ENCODE results near the gene LIMCH1.

LIMCH1 gene

GRCh38 chr4:41528512-41529205, 9.3 kb upstream of the LIMCH1 start:
- DNase-seq (ENCODE audit: low read depth) = no peak

- DNase-seq (ENCODE audit: low read depth) = no peak
Observed at GRCh38 chr4:41530741-41531140, 7.2 kb upstream of the LIMCH1 start.

- no peak for DNase-seq (ENCODE audit: low read depth)
Observed at GRCh38 chr4:41532336-41532735, 5.6 kb upstream of the LIMCH1 start.

- peak; percentile 43 for DNase-seq (ENCODE audit: low read depth)
Observed at GRCh38 chr4:41532882-41533281, 5.1 kb upstream of the LIMCH1 start.

GRCh38 chr4:41533680-41534079, 4.3 kb upstream of the LIMCH1 start:
- peak; percentile 47 for DNase-seq (ENCODE audit: low read depth)

- DNase-seq (ENCODE audit: low read depth) = no peak
Observed at GRCh38 chr4:41534404-41534803, 3.6 kb upstream of the LIMCH1 start.

- peak; percentile 32 for DNase-seq (ENCODE audit: low read depth)
Observed at GRCh38 chr4:41535911-41536371, 2.0 kb upstream of the LIMCH1 start.

GRCh38 chr4:41537292-41537890, 566 bp upstream of the LIMCH1 start:
- peak; percentile 48 for DNase-seq (ENCODE audit: low read depth)

GRCh38 chr4:41538887-41539498, 1.0 kb downstream of the LIMCH1 start:
- DNase-seq (ENCODE audit: low read depth) = peak; percentile 90

GRCh38 chr4:41539711-41540110, 1.8 kb downstream of the LIMCH1 start:
- DNase-seq (ENCODE audit: low read depth) = peak; percentile 14

- DNase-seq (ENCODE audit: low read depth) = no peak
Observed at GRCh38 chr4:41540687-41541086, 2.7 kb downstream of the LIMCH1 start.

GRCh38 chr4:41541687-41542094, 3.7 kb downstream of the LIMCH1 start:
- DNase-seq (ENCODE audit: low read depth) = peak; percentile 48

GRCh38 chr4:41542526-41543275, 4.7 kb downstream of the LIMCH1 start:
- DNase-seq (ENCODE audit: low read depth) = peak; percentile 32

- no peak for DNase-seq (ENCODE audit: low read depth)
Observed at GRCh38 chr4:41545238-41545637, 7.3 kb downstream of the LIMCH1 start.

- no peak for DNase-seq (ENCODE audit: low read depth)
Observed at GRCh38 chr4:41546638-41547037, 8.7 kb downstream of the LIMCH1 start.

GRCh38 chr4:41548305-41548880, 10.4 kb downstream of the LIMCH1 start:
- no peak for DNase-seq (ENCODE audit: low read depth)

GRCh38 chr4:41549478-41549877, 11.5 kb downstream of the LIMCH1 start:
- DNase-seq (ENCODE audit: low read depth) = no peak

GRCh38 chr4:41550308-41550707, 12.4 kb downstream of the LIMCH1 start:
- peak; percentile 30 for DNase-seq (ENCODE audit: low read depth)

GRCh38 chr4:41551536-41551935, 13.6 kb downstream of the LIMCH1 start:
- no peak for DNase-seq (ENCODE audit: low read depth)

GRCh38 chr4:41554905-41555304, 16.9 kb downstream of the LIMCH1 start:
- DNase-seq (ENCODE audit: low read depth) = no peak

GRCh38 chr4:41556526-41556925, 18.6 kb downstream of the LIMCH1 start:
- no peak for DNase-seq (ENCODE audit: low read depth)

- DNase-seq (ENCODE audit: low read depth) = no peak
Observed at GRCh38 chr4:41559940-41560516, 22.1 kb downstream of the LIMCH1 start.
